Left forelimb (tissue), 1 donor: Measurements from ENCODE around the gene CTBP2.
A peak's percentile ranks its signal among the peaks of the same experiment; 100 is the strongest.

Experiments used
- DNase-seq: peaks from one replicate; pipeline ENCODE4 v3.0.0-alpha.2; 2018; ENCODE audit warnings: low spot score

Gene CTBP2

GRCh38 chr10:125159932-125160855 lies at the start of gene CTBP2:
CTBP2 (minus strand) TSS chr10:125160563.
- peak; percentile 85 for DNase-seq

GRCh38 chr10:125209591-125210355 lies 49.4 kb upstream of the CTBP2 start:
- DNase-seq: no peak

GRCh38 chr10:125208854-125209565 lies 48.6 kb upstream of the CTBP2 start:
- DNase-seq: no peak

- DNase-seq: no peak
These were observed 46.3 kb upstream of the CTBP2 start for GRCh38 chr10:125206623-125207022.

- no peak for DNase-seq
These were observed 45.1 kb upstream of the CTBP2 start for GRCh38 chr10:125205431-125205830.

- DNase-seq: no peak
These were observed 44.0 kb upstream of the CTBP2 start for GRCh38 chr10:125204400-125204799.

- no peak for DNase-seq
These were observed 42.9 kb upstream of the CTBP2 start for GRCh38 chr10:125203186-125203800.

- DNase-seq: no peak
These were observed 41.6 kb upstream of the CTBP2 start for GRCh38 chr10:125201791-125202622.

GRCh38 chr10:125201108-125201524 lies 40.8 kb upstream of the CTBP2 start:
- DNase-seq: no peak

- DNase-seq: no peak
These were observed 40.0 kb upstream of the CTBP2 start for GRCh38 chr10:125200396-125200795.

- DNase-seq: no peak
These were observed 38.9 kb upstream of the CTBP2 start for GRCh38 chr10:125199270-125199669.

GRCh38 chr10:125194814-125195213 lies 34.5 kb upstream of the CTBP2 start:
- no peak for DNase-seq

- no peak for DNase-seq
These were observed 33.0 kb upstream of the CTBP2 start for GRCh38 chr10:125193306-125193877.

GRCh38 chr10:125192620-125193019 lies 32.3 kb upstream of the CTBP2 start:
- no peak for DNase-seq

- no peak for DNase-seq
These were observed 31.6 kb upstream of the CTBP2 start for GRCh38 chr10:125192005-125192404.

GRCh38 chr10:125190946-125191345 lies 30.6 kb upstream of the CTBP2 start:
- DNase-seq: no peak

- DNase-seq: no peak
These were observed 30.1 kb upstream of the CTBP2 start for GRCh38 chr10:125190414-125190813.

- DNase-seq: no peak
These were observed 28.8 kb upstream of the CTBP2 start for GRCh38 chr10:125189162-125189561.

GRCh38 chr10:125187238-125188194 lies 27.2 kb upstream of the CTBP2 start:
- DNase-seq: no peak
